ENCODE measurements around the gene JOSD1.

The JOSD1 gene

DNA sequence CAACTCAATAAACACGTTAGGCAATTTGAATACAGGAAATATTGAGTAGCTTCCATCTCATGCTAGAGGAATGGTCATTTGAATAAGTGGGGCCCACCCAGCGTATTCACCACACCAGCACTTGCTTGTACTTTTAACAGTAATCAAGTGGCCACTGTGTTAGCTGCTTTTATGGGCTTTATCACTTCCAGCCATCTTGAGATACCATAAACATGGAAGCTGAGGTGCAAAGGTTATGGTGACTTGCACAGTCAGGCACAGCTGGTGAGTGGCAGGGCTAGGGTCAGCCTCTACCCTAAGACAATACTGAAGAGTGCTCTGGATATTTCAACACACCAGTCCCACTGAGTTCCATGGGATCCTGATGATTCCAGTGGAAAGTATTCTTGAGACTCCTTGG is 6.7 kb downstream of the JOSD1 start:
- TF ChIP-seq, protein P1, sequence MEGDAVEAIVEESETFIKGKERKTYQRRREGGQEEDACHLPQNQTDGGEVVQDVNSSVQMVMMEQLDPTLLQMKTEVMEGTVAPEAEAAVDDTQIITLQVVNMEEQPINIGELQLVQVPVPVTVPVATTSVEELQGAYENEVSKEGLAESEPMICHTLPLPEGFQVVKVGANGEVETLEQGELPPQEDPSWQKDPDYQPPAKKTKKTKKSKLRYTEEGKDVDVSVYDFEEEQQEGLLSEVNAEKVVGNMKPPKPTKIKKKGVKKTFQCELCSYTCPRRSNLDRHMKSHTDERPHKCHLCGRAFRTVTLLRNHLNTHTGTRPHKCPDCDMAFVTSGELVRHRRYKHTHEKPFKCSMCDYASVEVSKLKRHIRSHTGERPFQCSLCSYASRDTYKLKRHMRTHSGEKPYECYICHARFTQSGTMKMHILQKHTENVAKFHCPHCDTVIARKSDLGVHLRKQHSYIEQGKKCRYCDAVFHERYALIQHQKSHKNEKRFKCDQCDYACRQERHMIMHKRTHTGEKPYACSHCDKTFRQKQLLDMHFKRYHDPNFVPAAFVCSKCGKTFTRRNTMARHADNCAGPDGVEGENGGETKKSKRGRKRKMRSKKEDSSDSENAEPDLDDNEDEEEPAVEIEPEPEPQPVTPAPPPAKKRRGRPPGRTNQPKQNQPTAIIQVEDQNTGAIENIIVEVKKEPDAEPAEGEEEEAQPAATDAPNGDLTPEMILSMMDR (IDR thresholded peaks at IDR 0.05), result no peak

DNA sequence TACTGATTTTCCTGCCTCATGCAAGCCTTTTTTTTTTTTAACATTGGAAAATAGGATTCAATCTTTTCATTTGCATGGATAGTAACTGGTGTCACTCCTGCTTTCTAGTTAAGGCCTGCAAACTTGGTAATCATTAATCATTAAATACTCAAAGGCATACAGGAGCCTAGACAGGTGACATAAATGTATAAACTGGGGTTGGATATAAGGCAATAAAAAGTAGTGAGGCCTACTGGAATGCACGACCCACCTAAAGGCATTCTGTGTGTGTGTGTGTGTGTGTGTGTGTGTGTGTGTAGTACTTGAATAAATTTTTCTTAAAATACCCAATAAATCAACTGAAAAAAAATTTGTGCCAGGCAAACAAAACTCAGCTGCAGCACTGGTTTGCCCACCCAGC is 11.1 kb downstream of the JOSD1 start:
- TF ChIP-seq, protein P1 (IDR thresholded peaks at IDR 0.05), result no peak

DNA sequence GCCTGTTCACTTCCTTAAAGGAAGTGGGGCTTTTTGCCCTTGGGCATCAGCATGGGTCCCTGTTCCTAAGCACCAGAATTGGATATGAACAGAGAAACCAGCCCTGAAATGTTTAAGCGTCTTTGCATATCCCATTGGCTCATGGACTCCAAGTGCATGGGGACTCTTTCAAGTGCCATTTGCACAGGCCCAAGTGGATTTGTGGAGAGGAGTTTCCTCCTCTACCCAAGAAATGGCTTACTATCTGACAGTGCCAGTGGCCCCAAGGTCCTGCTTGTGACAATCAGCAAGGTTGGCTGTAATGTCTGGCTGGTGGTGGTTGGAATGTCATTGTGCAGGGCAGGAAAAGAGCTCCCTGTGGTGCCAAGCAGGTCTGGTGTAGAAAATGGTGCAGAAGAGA is 15.0 kb downstream of the JOSD1 start:
- TF ChIP-seq, protein P1 (IDR thresholded peaks at IDR 0.05), result no peak

GRCh38 chr22:38684895-38685294 is 15.8 kb downstream of the JOSD1 start:
- TF ChIP-seq, protein P1 (IDR thresholded peaks at IDR 0.05), result no peak

GRCh38 chr22:38681582-38682335 is 19.0 kb downstream of the JOSD1 start, which contains the start of gene TOMM22:
TSS of gene TOMM22 (plus strand) at chr22:38681957. CDS start at chr22:38681979, 22 bp downstream.
- TF ChIP-seq, protein P1 (IDR thresholded peaks at IDR 0.05), result peak; percentile 87

DNA sequence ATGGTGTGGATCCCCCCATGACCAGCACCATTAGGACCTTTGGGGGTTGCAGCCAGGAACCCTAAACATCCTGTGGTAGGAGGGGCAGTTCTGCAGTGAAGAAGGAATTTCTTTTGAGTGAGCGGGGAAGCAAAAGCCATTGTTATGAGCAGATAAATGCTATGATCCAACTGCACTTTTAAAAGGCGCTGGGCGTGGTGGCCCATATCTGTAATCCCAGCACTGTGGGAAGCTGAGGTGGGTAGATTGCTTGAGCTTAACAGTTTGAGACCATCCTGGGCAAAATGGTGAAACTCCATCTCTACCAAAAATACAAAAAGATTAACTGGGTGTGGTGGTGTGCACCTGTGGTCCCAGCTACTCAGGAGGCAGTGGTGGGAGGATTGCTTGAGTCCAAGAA is 24.9 kb downstream of the JOSD1 start:
- TF ChIP-seq, protein P1 (IDR thresholded peaks at IDR 0.05), result no peak

DNA sequence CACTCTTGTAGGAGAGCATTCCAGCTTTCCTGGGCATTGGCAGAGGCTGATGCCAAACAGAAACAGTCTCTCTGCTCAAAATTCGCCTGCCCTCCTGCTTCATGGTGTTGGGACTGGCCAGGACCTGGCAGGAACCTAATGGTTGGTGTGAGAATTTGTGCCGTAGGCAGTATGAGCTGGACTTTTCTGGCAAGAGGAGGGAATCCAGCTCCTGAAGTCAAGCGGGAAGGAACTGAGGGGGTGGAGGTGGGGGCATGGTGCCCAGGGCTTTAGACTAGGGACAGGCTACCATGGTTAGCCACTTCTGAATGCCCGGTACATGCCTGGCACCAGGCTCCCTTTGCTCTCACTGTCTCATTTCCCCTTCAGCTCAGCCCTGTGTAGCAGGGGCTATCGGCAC is 25.9 kb downstream of the JOSD1 start:
- TF ChIP-seq, protein P1 (IDR thresholded peaks at IDR 0.05), result no peak

Data from LNCAP (cell line).